Parathyroid adenoma (tissue), 2 donors: ENCODE results near the gene NUP85.
A peak's percentile ranks its signal among the peaks of the same experiment; 100 is the strongest.

Experiments
- H2AFZ ChIP-seq: fragments of 300-600 bp; sonication (generic); one replicate; pipeline ENCODE4 v1.7.0; 2017; ENCODE audit warnings: antibody characterized with exemption, mild to moderate bottlenecking
- H3K27ac ChIP-seq: fragments of 300-600 bp; sonication (generic); one replicate; pipeline ENCODE4 v1.7.0; 2017
- H3K27me3 ChIP-seq: fragments of 300-600 bp; sonication (generic); one replicate; pipeline ENCODE4 v1.7.0; 2017; ENCODE audit warnings: low read length; ENCODE audit not compliant: control insufficient read depth, insufficient read depth
- H3K36me3 ChIP-seq: fragments of 300-600 bp; sonication (generic); one replicate; pipeline ENCODE4 v1.7.0; 2017; ENCODE audit warnings: low read length; ENCODE audit not compliant: control insufficient read depth, insufficient read depth
- H3K4me1 ChIP-seq: fragments of 300-600 bp; sonication (generic); one replicate; pipeline ENCODE4 v1.7.0; 2017; ENCODE audit warnings: control low read depth
- H3K4me2 ChIP-seq: fragments of 300-600 bp; sonication (generic); one replicate; pipeline ENCODE4 v1.7.0; 2017; ENCODE audit warnings: low read length
- H3K4me3 ChIP-seq: fragments of 300-600 bp; sonication (generic); one replicate; pipeline ENCODE4 v1.7.0; 2017; ENCODE audit warnings: low read depth, low read length
- H3K79me2 ChIP-seq: fragments of 300-600 bp; sonication (generic); one replicate; pipeline ENCODE4 v1.7.0; 2017; ENCODE audit warnings: control low read depth
- H3K9ac ChIP-seq: fragments of 300-600 bp; sonication (generic); one replicate; pipeline ENCODE4 v1.7.0; 2017; ENCODE audit warnings: mild to moderate bottlenecking
- H3K9me3 ChIP-seq: fragments of 300-600 bp; sonication (generic); one replicate; pipeline ENCODE4 v1.7.0; 2017; ENCODE audit warnings: low read length; ENCODE audit not compliant: control insufficient read depth
- TF ChIP-seq, protein P1 (sequence below): fragments of 300-600 bp; sonication (generic); IDR thresholded peaks from one replicate; pipeline ENCODE4 v1.7.0; 2017; ENCODE audit warnings: antibody characterized with exemption, mild to moderate bottlenecking
- donor health status: primary hyperparathyroidism.

NUP85 gene

DNA sequence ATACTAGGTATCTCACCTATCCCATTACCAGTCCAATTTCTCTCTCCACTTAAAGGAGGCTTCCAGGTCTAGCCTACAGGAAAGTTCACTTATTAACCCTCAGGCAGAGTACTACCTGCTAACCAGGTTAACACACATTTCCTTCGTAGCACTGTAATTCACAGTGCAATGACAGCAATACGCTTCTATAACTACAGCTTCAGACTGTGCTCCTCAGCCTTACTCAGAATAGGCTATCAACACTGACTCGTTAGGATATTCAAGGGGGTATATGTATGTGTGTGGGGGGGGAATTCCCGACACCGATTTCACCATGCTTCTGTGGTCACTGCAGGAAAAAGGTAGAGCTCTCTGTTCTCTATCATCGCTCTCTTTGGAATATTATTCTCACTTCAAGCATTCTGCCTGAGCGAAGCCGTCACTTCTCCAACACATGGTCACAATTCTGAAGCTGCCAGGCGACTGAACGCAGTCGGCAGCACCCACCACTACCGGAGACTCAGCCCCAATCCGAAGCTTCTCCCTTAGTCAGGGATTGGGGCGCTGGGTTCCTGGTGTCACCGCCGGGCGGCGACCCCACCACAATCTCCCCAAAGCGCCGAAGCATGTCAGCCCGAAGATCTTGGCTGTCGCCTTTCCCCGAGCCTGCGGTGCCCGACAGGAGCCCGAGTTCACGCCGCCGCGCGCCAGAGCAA is 55.3 kb downstream of the NUP85 start:
- Histone ChIP-seq H3K9me3 (no peaks in the 10 kb centered on the region), H3K27ac (peak overlapping the region; percentile 98), H3K4me1 (peaks cover 16% of the 10 kb centered on the region), H3K4me2 (peak overlapping the region; percentile 97), H2AFZ (peak overlapping the region; percentile 92), H3K4me3 (peak overlapping the region; percentile 95), H3K79me2 (peaks cover 54% of the 10 kb centered on the region), H3K36me3 (no peaks in the 10 kb centered on the region), H3K27me3 (no peaks in the 10 kb centered on the region), H3K9ac (peak overlapping the region; percentile 92)
- TF ChIP-seq, protein P1, sequence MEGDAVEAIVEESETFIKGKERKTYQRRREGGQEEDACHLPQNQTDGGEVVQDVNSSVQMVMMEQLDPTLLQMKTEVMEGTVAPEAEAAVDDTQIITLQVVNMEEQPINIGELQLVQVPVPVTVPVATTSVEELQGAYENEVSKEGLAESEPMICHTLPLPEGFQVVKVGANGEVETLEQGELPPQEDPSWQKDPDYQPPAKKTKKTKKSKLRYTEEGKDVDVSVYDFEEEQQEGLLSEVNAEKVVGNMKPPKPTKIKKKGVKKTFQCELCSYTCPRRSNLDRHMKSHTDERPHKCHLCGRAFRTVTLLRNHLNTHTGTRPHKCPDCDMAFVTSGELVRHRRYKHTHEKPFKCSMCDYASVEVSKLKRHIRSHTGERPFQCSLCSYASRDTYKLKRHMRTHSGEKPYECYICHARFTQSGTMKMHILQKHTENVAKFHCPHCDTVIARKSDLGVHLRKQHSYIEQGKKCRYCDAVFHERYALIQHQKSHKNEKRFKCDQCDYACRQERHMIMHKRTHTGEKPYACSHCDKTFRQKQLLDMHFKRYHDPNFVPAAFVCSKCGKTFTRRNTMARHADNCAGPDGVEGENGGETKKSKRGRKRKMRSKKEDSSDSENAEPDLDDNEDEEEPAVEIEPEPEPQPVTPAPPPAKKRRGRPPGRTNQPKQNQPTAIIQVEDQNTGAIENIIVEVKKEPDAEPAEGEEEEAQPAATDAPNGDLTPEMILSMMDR = no peak

DNA sequence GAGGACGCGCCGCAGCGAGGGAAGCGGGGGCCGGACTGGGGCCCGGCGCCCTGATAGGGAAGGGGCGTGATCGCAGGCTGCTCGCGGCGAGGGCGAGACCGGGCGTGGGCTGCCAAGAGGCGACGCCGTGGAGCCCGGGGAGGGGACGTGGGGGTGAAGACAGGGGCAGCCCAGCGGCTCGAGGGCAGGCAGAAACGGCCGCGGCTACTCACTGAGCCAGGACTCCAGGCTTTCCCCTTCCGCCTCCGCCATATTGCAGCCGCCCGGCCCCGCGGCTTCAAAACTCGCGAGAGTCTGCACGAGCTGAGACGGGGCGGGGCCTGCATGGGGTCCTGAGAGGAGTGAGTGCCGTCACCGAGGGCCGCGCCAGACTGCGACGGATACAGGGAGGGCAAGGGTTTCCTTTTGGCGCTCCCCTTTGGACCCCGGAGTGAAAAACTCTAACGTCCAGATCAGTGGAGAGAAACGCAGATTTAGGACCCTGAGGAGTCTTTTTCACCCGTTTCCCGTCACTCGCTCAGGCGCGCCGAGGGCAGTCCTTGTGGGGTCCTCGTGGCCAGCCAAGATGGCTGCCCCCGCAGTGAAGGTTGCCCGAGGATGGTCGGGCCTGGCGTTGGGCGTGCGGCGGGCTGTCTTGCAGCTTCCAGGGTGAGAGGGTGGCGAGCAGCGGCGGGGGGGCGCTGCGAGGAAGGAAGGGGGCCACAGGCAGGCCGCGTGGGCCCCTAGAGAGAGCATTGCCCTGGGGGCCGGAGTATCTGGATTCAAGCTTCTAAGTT is 56.0 kb downstream of the NUP85 start, which contains the start of the genes GGA3 and MRPS7:
GGA3 (minus strand) TSS at position 271 of the 776 bp plus-strand sequence; CDS start at position 252, 19 bp downstream.
MRPS7 (plus strand) TSS at position 544 of the 776 bp plus-strand sequence; CDS start at position 566, 22 bp downstream.
- Histone ChIP-seq H3K27ac (peak within 1 kb of the TSS; percentile 98), H3K4me1 (peaks cover 16% of the 10 kb centered on the region), H3K36me3 (no peaks in the 10 kb centered on the region), H3K4me3 (peak within 1 kb of the TSS; percentile 95), H2AFZ (peak within 1 kb of the TSS; percentile 92), H3K4me2 (peak within 1 kb of the TSS; percentile 97), H3K79me2 (peaks cover 51% of the 10 kb centered on the region), H3K27me3 (no peaks in the 10 kb centered on the region), H3K9ac (peak within 1 kb of the TSS; percentile 92), H3K9me3 (no peaks in the 10 kb centered on the region)
- TF ChIP-seq, protein P1 = no peak

DNA sequence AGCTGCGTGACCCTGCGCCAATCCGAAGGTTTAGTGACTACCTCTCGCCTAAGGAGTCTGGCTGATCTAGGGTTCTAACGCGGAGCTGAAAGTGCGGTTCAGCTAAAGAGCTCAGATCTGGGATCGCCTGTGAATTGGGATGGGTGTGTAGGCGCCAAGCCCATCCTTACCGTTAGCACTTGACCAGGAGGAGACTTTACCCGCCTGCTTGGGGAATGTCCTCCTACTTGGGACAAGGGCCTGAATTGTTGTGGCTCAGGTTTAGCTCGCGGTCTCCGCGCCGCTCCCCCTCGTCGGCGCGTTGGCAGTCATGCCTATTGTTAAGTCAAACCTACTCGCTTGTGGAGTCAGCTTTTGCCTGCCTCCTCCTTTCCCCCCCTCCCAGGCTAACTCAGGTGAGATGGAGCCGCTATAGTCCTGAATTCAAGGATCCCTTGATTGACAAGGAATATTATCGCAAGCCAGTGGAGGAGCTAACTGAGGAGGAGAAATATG is 56.7 kb downstream of the NUP85 start:
- H2AFZ ChIP-seq = peak overlapping the region; percentile 92
- H3K9me3 ChIP-seq = no peaks in the 10 kb centered on the region
- no peaks in the 10 kb centered on the region for H3K27me3 ChIP-seq
- H3K4me2 ChIP-seq = peak overlapping the region; percentile 97
- H3K36me3 ChIP-seq = no peaks in the 10 kb centered on the region
- TF ChIP-seq, protein P1 = no peak
- peak overlapping the region; percentile 98 for H3K27ac ChIP-seq
- peaks cover 49% of the 10 kb centered on the region for H3K79me2 ChIP-seq
- peak overlapping the region; percentile 92 for H3K9ac ChIP-seq
- H3K4me1 ChIP-seq = peaks cover 16% of the 10 kb centered on the region
- H3K4me3 ChIP-seq = peak overlapping the region; percentile 95

DNA sequence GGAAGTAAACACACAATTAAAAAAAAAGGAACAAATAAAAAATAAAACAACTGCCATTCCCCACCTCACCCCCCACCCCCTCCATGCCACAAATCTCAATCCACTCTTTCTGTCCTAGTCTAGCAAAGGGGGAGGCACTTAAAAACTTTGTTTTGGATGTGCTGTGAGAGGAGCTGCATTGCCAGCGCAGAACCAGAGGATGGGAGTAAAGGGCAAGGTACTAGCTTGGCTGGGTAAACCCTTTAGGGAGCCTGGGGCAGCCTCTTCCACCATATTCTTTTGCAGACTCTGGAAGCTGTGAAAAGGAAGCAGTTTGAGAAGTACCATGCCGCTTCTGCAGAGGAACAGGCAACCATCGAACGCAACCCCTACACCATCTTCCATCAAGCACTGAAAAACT is 57.6 kb downstream of the NUP85 start:
- Histone ChIP-seq H3K4me1 (peaks cover 22% of the 10 kb centered on the region), H3K9me3 (no peaks in the 10 kb centered on the region), H3K36me3 (no peaks in the 10 kb centered on the region), H3K4me2 (peak overlapping the region; percentile 97), H2AFZ (no peak overlapping the region), H3K27ac (no peak overlapping the region), H3K27me3 (no peaks in the 10 kb centered on the region), H3K4me3 (no peak overlapping the region), H3K9ac (no peak overlapping the region), H3K79me2 (peaks cover 42% of the 10 kb centered on the region)
- TF ChIP-seq, protein P1 = no peak
